Adrenal gland (tissue), 12 donors: ENCODE results near the gene PLD4. TPM values are rescaled to one million over a fixed set of nuclear protein-coding genes. Genes with fewer than 3 reads are reported as not detected.

Experiments used
- DNase-seq, 7 donors: peaks; one replicate each; pipeline ENCODE4 v3.0.0-alpha.2; 2019 to 2020
- H3K27ac ChIP-seq, 5 donors: fragments of 200-600 bp; sonication (generic) in 4 of 5; 1 replicate in 3 of 5; 2 replicates in 2 of 5; pipeline versions ENCODE4 v1.5.1 to v1.8.0; 2016 to 2020; ENCODE audit warnings: mild to moderate bottlenecking in 1 of 5
- H3K27me3 ChIP-seq: fragments of 200-600 bp; 2 replicates; pipeline ENCODE4 v1.8.0; 2021
- H3K36me3 ChIP-seq, 2 donors: fragments of 200-600 bp; replicated peaks in 1 of 2; 1 replicate in 1 of 2; 2 replicates in 1 of 2; pipeline versions ENCODE4 v1.5.1 to v1.8.0; 2018 to 2022
- H3K4me1 ChIP-seq, 2 donors: fragments of 200-600 bp; replicated peaks in 1 of 2; 1 replicate in 1 of 2; 2 replicates in 1 of 2; pipeline versions ENCODE4 v1.5.1 to v1.8.0; 2018 to 2021
- H3K4me3 ChIP-seq, 4 donors: fragments of 200-600 bp; sonication (generic) in 3 of 4; one replicate each; pipeline ENCODE4 v1.5.1; 2016 to 2018
- H3K9me3 ChIP-seq, 3 donors: fragments of 200-600 bp; sonication (generic) in 1 of 3; replicated peaks in 1 of 3; 1 replicate in 2 of 3; 2 replicates in 1 of 3; pipeline versions ENCODE4 v1.5.1 to v1.8.0; 2016 to 2021
- POLR2A ChIP-seq, 2 donors: fragments of 450-650 bp; IDR thresholded peaks; one replicate each; pipeline ENCODE4 v1.6.1; 2017; ENCODE audit warnings: antibody characterized with exemption in 2 of 2, mild to moderate bottlenecking in 2 of 2, moderate library complexity in 1 of 2
- WGBS, 4 donors: extraction: QIAGEN DNeasy Blood & Tissue Kit in 2 of 4; methylation state at CpG; one replicate each; pipeline versions ENCODE4 v1.1.5 to v1.1.7; 2013 to 2017; 5-methylcytosine and 5-hydroxymethylcytosine counted together
- intact Hi-C, 2 donors: fragments of 100-400 bp; cut with DNase I; formaldehyde crosslinking; loops; one replicate each; pipeline versions ENCODE4 v1.14.1 to v1.15.0; 2022 to 2023
- polyA plus RNA-seq, 3 donors: library from polyadenylated mRNA; stranded (reverse); fragments of 200-250 nt in 2 of 3; fragments of 350-450 nt in 1 of 3; fragmentation: Illumina TruSeq in 1 of 3; extraction: RNeasy Lipid Tissue Mini Kit (QIAGEN cat#74804) in 1 of 3; gene quantifications; one replicate each; pipeline ENCODE4 v1.2.3, GENCODE V29; 2013 to 2014
- total RNA-seq, 9 donors: library from RNA; depleted of rRNA in 4 of 9; stranded (reverse); fragments of >200 nt in 4 of 9; fragments of 120-200 nt in 1 of 9; fragmentation: NEBNext Ultra II Directional in 1 of 9; extraction: Animal tissue kit (Norgen Biotek cat#: 25700) in 1 of 9; gene quantifications; one replicate each; pipeline versions ENCODE4 v1.1.0 to v1.2.4, GENCODE V29; 2013 to 2023
- TF ChIP-seq, protein P1 (sequence below), 6 experiments: fragments of 450-650 bp in 4 of 6; fragments of 200-600 bp in 2 of 6; sonication (generic) in 1 of 6; IDR thresholded peaks; 1 replicate in 5 of 6; 2 replicates in 1 of 6; pipeline versions ENCODE4 v1.5.1 to v1.8.0; 2016 to 2021; ENCODE audit warnings: antibody characterized with exemption in 6 of 6, mild to moderate bottlenecking in 2 of 6, moderate library complexity in 1 of 6
- donor health status: healthy with polysubstance abuse.
- donor health status: Bipolar disorder and iron deficiency.
- donor health status: DM: yes; HTN: yes; CAD: no.
- donor health status: DM: no; HTN: no; CAD: no.
- donor health status: DM: no; HTN: no; CAD: no.
- donor health status: DM: yes; HTN: yes; CAD: no.

PLD4 gene
- total and polyA plus RNA-seq, 12 donors = 0.30 to 1.9 (median 0.55) TPM; not detected in 3

GRCh38 chr14:104972301-104973134, 47.8 kb downstream of the PLD4 start:
- 70 to 80% (median 72%) methylated on average over 8 to 28 of the region's 28 CpGs for WGBS, 4 donors
- Histone ChIP-seq H3K4me3 (no peak overlapping the region), H3K27ac (peak overlapping the region in 3 of 5 donors; percentile 48 to 87 (median 77)), H3K36me3 (no peaks in the 10 kb centered on the region), H3K9me3 (no peaks in the 10 kb centered on the region), H3K4me1 (peaks cover 15 to 47% of the 10 kb centered on the region in 2 donors), H3K27me3 (peaks cover 8% of the 10 kb centered on the region)
- TF ChIP-seq, protein P1, sequence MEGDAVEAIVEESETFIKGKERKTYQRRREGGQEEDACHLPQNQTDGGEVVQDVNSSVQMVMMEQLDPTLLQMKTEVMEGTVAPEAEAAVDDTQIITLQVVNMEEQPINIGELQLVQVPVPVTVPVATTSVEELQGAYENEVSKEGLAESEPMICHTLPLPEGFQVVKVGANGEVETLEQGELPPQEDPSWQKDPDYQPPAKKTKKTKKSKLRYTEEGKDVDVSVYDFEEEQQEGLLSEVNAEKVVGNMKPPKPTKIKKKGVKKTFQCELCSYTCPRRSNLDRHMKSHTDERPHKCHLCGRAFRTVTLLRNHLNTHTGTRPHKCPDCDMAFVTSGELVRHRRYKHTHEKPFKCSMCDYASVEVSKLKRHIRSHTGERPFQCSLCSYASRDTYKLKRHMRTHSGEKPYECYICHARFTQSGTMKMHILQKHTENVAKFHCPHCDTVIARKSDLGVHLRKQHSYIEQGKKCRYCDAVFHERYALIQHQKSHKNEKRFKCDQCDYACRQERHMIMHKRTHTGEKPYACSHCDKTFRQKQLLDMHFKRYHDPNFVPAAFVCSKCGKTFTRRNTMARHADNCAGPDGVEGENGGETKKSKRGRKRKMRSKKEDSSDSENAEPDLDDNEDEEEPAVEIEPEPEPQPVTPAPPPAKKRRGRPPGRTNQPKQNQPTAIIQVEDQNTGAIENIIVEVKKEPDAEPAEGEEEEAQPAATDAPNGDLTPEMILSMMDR (IDR thresholded peaks at IDR 0.05) = no peak
- no peak for TF ChIP-seq POLR2A (IDR thresholded peaks at IDR 0.05)
- intact Hi-C loops = loop anchor here in 1 of 2 donors (5.0 kb wide), 1 partner anchor 40 kb away; no protein-coding TSS in a partner anchor
- peak in 1 of 7 donors; percentile 30 for DNase-seq

DNA sequence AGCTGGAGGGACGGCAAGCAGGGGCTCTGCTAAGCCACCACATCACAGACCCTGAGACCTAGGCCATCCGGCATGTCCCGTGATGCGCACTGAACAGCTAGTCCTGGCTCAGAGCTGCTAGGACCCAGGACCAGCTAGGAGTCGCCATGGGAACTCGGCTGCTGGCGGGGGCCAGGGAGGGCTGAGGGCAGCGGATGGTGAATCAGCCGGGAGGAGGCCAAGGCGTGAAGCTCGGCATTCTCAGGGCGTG, 48.4 kb downstream of the PLD4 start:
- intact Hi-C loops = loop anchor here in 1 of 2 donors (5.0 kb wide), 1 partner anchor 41 kb away; no protein-coding TSS in a partner anchor
- H3K4me1 ChIP-seq = peaks cover 20 to 48% of the 10 kb centered on the region in 2 donors
- peak; percentile 82 to 97 (median 94) for DNase-seq
- no peaks in the 10 kb centered on the region for H3K9me3 ChIP-seq
- H3K27ac ChIP-seq = peak overlapping the region in 4 of 5 donors; percentile 48 to 87 (median 76)
- no peak overlapping the region for H3K4me3 ChIP-seq
- 30 to 50% (median 37%) methylated on average over 6 to 12 of the region's 12 CpGs; no CpG with 5 or more reads in 1 of the 4 donors for WGBS, 4 donors
- no peak for TF ChIP-seq POLR2A (IDR thresholded peaks at IDR 0.05)
- TF ChIP-seq, protein P1 (IDR thresholded peaks at IDR 0.05) = no peak
- H3K36me3 ChIP-seq = no peaks in the 10 kb centered on the region
- H3K27me3 ChIP-seq = peaks cover 5% of the 10 kb centered on the region

GRCh38 chr14:104973385-104974145, 48.9 kb downstream of the PLD4 start:
- H3K27ac ChIP-seq = peak overlapping the region in 4 of 5 donors; percentile 48 to 87 (median 76)
- no peak overlapping the region for H3K4me3 ChIP-seq
- H3K9me3 ChIP-seq = no peaks in the 10 kb centered on the region
- WGBS, 4 donors = 24 to 45% (median 30%) methylated on average over 7 to 23 of the region's 23 CpGs
- DNase-seq = peak; percentile 61 to 81 (median 74)
- TF ChIP-seq, protein P1 (IDR thresholded peaks at IDR 0.05) = no peak
- TF ChIP-seq POLR2A (IDR thresholded peaks at IDR 0.05) = peak in 1 of 2 donors; percentile 51
- H3K36me3 ChIP-seq = no peaks in the 10 kb centered on the region
- peaks cover 20 to 43% of the 10 kb centered on the region in 2 donors for H3K4me1 ChIP-seq
- H3K27me3 ChIP-seq = no peaks in the 10 kb centered on the region
- intact Hi-C loops = loop anchor here in 1 of 2 donors (5.0 kb wide), 1 partner anchor 41 kb away; no protein-coding TSS in a partner anchor

- whole genome bisulfite sequencing, 4 donors = 59 to 64% (median 63%) methylated on average over 13 of the region's 13 CpGs
- no peak for DNase-seq
- H3K4me3 ChIP-seq = no peak overlapping the region
- H3K27me3 ChIP-seq = no peaks in the 10 kb centered on the region
- TF ChIP-seq, protein P1 (IDR thresholded peaks at IDR 0.05) = no peak
- TF ChIP-seq POLR2A (IDR thresholded peaks at IDR 0.05) = no peak
- peak overlapping the region in 3 of 5 donors; percentile 74 to 87 (median 77) for H3K27ac ChIP-seq
- H3K36me3 ChIP-seq = no peaks in the 10 kb centered on the region
- peaks cover 20 to 37% of the 10 kb centered on the region in 2 donors for H3K4me1 ChIP-seq
- no peaks in the 10 kb centered on the region for H3K9me3 ChIP-seq
- intact Hi-C loops = loop anchor here in 1 of 2 donors (5.0 kb wide), 1 partner anchor 42 kb away; no protein-coding TSS in a partner anchor
Observed at GRCh38 chr14:104974146-104974541, 49.5 kb downstream of the PLD4 start.
